Stimulated activated CD4-positive, alpha-beta T cell treated with anti-CD3 and anti-CD28 coated beads, Interleukin-4, amount 100 ng/mL, for 24 hours (primary cell): ENCODE measurements around the gene PCP4.

Experiments used
- DNase-seq: peaks from one replicate; pipeline ENCODE4 v3.0.0-alpha.2; 2020

Gene PCP4

DNA sequence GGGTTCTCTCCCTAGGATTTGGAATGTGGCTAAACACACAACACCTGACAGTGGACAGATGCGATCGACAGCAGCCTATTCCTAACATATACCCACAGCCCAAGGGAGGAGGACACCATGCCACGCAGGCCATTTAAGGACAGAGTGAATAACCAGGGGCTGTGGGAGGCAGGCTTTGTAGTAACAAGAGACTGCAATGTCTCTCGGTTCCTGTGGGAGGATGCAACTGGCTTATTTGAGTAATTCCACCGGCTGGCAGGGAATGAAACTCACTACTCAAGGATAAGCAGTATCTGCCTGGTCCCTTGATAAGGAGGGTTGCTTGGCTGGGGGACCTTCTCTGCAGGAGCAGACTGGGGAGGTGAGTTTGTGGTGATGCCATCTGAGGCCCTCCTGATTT, 109.6 kb downstream of the PCP4 start:
- DNase-seq, result no peak
